ENCODE data around the gene ITPR2. TPM values are rescaled to one million over a fixed set of nuclear protein-coding genes. Genes with fewer than 3 reads are reported as not detected.

The ITPR2 gene
- polyA plus RNA-seq, 3 donors: 14.9 to 18.2 (median 15.1) TPM

- no peak for DNase-seq (ENCODE audit: extremely low read depth in 1 of 11, low read depth in 9 of 11, low spot score in 4 of 11)
Measured at GRCh38 chr12:26724309-26724702, 108.7 kb downstream of the ITPR2 start.

- DNase-seq (ENCODE audit: extremely low read depth in 1 of 11, low read depth in 9 of 11, low spot score in 4 of 11): no peak
Measured at GRCh38 chr12:26723379-26724308, 109.3 kb downstream of the ITPR2 start.

DNA sequence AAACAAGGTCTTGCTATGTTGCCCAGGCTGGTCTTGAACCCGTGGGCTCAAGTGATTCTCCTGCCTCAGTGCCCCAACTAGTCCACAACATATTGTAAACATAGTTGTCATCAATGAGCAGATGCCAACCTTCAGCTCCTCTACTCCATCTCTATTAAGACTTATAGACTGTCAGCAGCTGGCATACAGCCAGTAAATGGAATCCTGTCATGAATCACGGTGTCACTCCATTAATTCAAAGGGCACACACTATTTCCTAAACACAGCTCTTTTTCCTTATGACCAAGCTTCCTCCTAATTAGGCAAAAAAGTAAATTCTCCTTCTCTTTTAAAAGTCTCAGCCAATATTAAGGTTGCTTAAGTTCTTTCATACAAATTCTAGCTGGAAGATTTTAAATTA is 111.2 kb downstream of the ITPR2 start:
- no peak for DNase-seq (ENCODE audit: extremely low read depth in 1 of 11, low read depth in 9 of 11, low spot score in 4 of 11)

- DNase-seq (ENCODE audit: extremely low read depth in 1 of 11, low read depth in 9 of 11, low spot score in 4 of 11): no peak
Measured at GRCh38 chr12:26719852-26720251, 113.1 kb downstream of the ITPR2 start.

DNA sequence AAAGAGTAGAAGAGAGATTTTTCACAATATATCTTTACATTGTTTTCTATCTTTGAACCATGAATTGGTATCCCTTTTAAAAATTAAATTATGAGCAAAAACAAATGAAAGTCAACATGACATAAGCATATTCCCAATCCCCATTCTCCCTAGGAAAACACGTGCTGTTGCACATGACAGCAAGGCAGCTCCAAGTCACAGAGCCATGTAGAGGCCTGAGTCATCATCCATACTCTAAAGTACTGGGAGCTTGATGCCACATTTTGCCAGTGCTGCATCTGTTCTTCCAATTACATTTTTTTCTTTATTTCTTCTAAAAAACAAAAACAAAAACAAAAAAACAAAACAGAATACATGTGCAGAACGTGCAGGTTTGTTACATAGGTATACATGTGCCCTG is 115.2 kb downstream of the ITPR2 start:
- no peak for DNase-seq (ENCODE audit: extremely low read depth in 1 of 11, low read depth in 9 of 11, low spot score in 4 of 11)

DNA sequence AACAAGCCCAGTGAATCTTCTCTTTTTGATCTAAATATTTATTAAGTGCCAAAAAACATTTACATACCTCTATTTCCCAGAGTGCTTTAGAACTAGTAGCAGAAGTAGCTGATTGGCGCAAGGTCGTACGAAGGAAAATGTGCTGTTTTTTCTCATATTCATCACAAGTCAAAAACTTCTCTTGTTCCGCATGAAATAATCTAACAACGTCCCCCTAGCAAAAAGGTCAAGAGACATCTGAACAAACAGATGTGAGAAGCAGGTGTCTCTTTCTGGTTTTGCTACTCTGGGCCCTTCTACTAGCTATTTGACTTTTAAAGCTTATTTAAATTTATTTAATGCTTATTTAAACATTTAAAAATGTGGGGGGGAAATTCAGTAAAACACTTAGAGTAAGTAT is 117.8 kb downstream of the ITPR2 start:
- no peak for DNase-seq (ENCODE audit: extremely low read depth in 1 of 11, low read depth in 9 of 11, low spot score in 4 of 11)

GRCh38 chr12:26713885-26714383 is 119.1 kb downstream of the ITPR2 start:
- DNase-seq (ENCODE audit: extremely low read depth in 1 of 11, low read depth in 9 of 11, low spot score in 4 of 11): no peak

DNA sequence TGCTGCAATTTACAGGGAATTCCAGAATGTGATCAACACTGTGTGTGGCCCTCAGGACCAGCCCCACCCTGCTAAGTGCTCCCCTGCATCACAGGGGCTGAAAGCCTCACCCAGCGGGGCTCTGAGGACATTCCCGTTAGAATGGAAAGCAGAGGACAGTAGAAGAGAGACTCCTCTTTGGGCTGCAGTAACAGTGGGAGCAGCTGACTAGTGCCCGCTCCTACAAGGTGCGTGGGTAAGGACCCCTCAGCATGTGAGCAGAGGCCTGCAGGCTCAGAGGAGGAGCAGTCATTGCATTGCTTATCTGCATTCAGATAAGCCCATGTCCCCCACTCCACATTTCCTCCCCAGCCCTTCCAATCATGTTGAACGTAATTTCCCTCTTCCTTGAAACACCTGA is 120.1 kb downstream of the ITPR2 start:
- DNase-seq (ENCODE audit: extremely low read depth in 1 of 11, low read depth in 9 of 11, low spot score in 4 of 11): no peak

DNA sequence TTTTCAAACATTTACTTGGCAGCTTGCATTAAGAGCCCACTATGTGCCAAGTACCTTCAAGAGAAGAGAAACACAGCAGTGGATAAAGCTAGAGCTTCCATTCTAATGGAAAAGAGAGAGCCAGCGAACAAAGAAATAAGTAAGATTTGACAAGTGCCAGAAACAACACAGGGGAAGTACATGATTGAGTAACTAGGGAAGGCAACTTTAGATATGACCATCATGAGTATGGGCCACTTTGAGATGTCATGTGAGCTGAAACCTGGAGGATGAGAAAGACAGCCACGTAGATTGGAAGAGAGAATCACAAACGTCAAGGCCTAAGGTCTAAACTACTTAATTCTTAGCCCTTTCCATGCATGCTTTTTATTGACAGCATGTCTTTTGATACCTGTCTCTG is 121.4 kb downstream of the ITPR2 start:
- no peak for DNase-seq (ENCODE audit: extremely low read depth in 1 of 11, low read depth in 9 of 11, low spot score in 4 of 11)

GRCh38 chr12:26711072-26711471 is 121.9 kb downstream of the ITPR2 start:
- DNase-seq (ENCODE audit: extremely low read depth in 1 of 11, low read depth in 9 of 11, low spot score in 4 of 11): no peak

- DNase-seq (ENCODE audit: extremely low read depth in 1 of 11, low read depth in 9 of 11, low spot score in 4 of 11): no peak
Measured at GRCh38 chr12:26705851-26706250, 127.1 kb downstream of the ITPR2 start.

GRCh38 chr12:26704684-26705460 is 128.1 kb downstream of the ITPR2 start:
- peak in 1 of 11 donors; percentile 13 for DNase-seq (ENCODE audit: extremely low read depth in 1 of 11, low read depth in 9 of 11, low spot score in 4 of 11)

DNA sequence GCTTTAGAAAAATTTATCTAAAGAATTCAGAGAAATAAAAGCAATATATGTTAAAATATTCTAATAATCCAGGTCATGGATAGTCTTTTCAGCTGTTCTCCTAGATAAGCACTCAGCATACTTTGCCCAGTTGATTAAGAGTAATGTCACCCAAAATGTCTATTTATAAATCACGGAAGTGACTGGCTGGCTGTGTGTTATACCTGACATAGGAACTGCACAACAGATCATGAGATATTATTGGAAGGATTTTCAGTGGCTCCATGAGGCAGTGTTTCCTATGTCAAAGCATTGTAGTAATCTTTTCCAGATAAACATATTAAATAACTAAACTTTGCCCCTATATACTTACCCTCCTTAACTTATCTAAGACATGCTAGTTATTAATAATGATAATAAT is 128.8 kb downstream of the ITPR2 start:
- DNase-seq (ENCODE audit: extremely low read depth in 1 of 11, low read depth in 9 of 11, low spot score in 4 of 11): no peak

DNA sequence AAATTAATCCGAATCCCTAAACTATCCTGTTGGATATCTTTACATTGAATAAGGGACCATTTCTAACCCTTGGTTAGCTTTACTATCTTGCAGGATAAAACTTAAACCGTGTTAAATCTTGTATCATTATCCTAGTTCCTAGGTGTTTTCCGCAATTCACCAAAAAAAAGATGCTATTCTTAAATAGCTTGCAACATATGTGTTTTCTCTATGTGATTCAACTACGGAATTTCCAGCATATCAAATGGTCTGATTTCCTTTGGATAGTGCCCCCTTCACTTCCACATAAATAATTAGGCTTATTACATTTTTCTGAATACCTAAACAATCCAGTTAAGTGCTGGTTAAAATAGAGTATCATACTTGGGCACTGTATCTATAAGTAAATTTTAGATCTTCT is 130.3 kb downstream of the ITPR2 start:
- DNase-seq (ENCODE audit: extremely low read depth in 1 of 11, low read depth in 9 of 11, low spot score in 4 of 11): no peak

- DNase-seq (ENCODE audit: extremely low read depth in 1 of 11, low read depth in 9 of 11, low spot score in 4 of 11): peak in 1 of 11 donors; percentile 54
Measured at GRCh38 chr12:26701604-26702215, 131.3 kb downstream of the ITPR2 start.

DNA sequence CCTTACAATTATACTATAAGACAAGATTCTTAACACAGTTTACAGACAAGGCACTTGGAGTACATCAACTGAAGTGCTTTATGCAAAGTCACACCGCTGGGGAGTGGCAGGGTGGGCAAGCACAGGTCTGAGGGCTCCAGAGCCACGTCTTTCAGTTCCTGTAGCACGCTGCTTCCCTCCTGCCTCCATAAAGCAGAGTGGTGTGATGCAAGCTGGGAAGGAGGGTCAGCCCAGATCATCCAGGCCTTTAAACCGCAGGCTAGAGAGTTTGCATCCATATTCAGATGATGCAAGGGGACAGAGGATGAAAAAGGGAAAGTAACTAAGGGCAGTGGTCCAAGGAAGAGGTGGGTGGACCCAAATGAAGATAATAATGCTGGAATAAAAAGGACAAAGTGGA is 132.6 kb downstream of the ITPR2 start:
- DNase-seq (ENCODE audit: extremely low read depth in 1 of 11, low read depth in 9 of 11, low spot score in 4 of 11): no peak

GRCh38 chr12:26699237-26699636 is 133.8 kb downstream of the ITPR2 start:
- DNase-seq (ENCODE audit: extremely low read depth in 1 of 11, low read depth in 9 of 11, low spot score in 4 of 11): no peak

GRCh38 chr12:26698186-26698585 is 134.8 kb downstream of the ITPR2 start:
- no peak for DNase-seq (ENCODE audit: extremely low read depth in 1 of 11, low read depth in 9 of 11, low spot score in 4 of 11)

- DNase-seq (ENCODE audit: extremely low read depth in 1 of 11, low read depth in 9 of 11, low spot score in 4 of 11): no peak
Measured at GRCh38 chr12:26697217-26697616, 135.8 kb downstream of the ITPR2 start.
